Ishikawa (cell line): ENCODE data around the gene CFAP92.

Source experiments
- CEBPB ChIP-seq: IDR thresholded peaks from 2 replicates; pipeline ENCODE4 v1.6.1; 2012
- CREB1 ChIP-seq: IDR thresholded peaks from 2 replicates; pipeline ENCODE4 v1.6.1; 2012; ENCODE audit warnings: low read depth
- EGR1 ChIP-seq: IDR thresholded peaks from 2 replicates; pipeline ENCODE4 v1.6.1; 2012
- EP300 ChIP-seq: IDR thresholded peaks from 2 replicates; pipeline ENCODE4 v1.6.1; 2012; ENCODE audit warnings: borderline replicate concordance
- FOXM1 ChIP-seq: IDR thresholded peaks from 2 replicates; pipeline ENCODE4 v1.6.1; 2012; ENCODE audit warnings: low read depth, borderline replicate concordance
- NFIC ChIP-seq: IDR thresholded peaks from 2 replicates; pipeline ENCODE4 v1.6.1; 2012
- RAD21 ChIP-seq: IDR thresholded peaks from 2 replicates; pipeline ENCODE4 v1.6.1; 2012; ENCODE audit warnings: low read depth
- TAF1 ChIP-seq: IDR thresholded peaks from 2 replicates; pipeline ENCODE4 v1.6.1; 2012; ENCODE audit warnings: low read depth, mild to moderate bottlenecking
- TCF12 ChIP-seq: IDR thresholded peaks from 2 replicates; pipeline ENCODE4 v1.6.1; 2012; ENCODE audit warnings: low read depth
- TEAD4 ChIP-seq: IDR thresholded peaks from 2 replicates; pipeline ENCODE4 v1.6.1; 2012
- YY1 ChIP-seq: IDR thresholded peaks from 2 replicates; pipeline ENCODE4 v1.6.1; 2012; ENCODE audit warnings: low read depth
- ZBTB7A ChIP-seq: IDR thresholded peaks from 2 replicates; pipeline ENCODE4 v1.6.1; 2012; ENCODE audit warnings: low read depth
- TF ChIP-seq, protein P1 (sequence below): IDR thresholded peaks from 2 replicates; pipeline ENCODE4 v1.6.1; 2012; ENCODE audit warnings: low read depth, mild to moderate bottlenecking
- TF ChIP-seq, protein P2 (sequence below): IDR thresholded peaks from 2 replicates; pipeline ENCODE4 v1.6.1; 2012
- TF ChIP-seq, protein P3 (sequence below): IDR thresholded peaks from 2 replicates; pipeline ENCODE4 v1.6.1; 2012

The CFAP92 gene

DNA sequence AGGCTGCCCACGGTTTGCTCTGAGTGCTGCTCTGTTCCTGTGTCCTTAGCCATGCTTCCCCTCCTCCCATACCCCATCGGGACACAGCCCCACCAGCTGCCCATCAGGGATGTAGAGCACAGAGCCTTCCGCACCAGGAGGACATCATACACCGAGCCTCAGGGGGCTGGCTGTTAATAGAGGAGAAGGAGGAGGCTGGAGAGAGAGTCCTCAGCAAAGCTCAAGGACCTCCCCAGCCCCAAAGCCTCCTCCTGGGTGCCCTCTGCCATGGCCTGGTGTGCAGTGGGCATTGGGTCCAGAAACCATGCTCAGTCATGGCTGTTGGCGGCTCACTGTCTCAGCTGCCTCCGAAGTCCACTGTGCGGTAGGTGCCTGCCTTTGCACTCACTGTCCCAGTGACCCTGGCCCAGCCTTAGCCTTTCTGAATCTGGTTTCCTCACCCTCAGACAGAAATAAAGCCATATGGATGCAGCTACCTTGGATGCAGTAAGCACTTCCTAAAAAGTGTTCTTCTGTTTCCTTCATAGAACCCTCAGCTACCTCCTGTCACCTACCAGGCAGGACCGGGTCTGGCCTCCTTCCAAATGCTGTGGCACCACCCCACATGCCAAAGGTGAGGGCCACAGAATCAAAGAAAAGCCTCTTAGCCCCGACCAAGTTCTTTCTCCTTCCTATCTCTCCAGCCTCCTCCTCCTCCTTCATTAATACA, 60.5 kb downstream of the CFAP92 start:
- TF ChIP-seq, protein P1, sequence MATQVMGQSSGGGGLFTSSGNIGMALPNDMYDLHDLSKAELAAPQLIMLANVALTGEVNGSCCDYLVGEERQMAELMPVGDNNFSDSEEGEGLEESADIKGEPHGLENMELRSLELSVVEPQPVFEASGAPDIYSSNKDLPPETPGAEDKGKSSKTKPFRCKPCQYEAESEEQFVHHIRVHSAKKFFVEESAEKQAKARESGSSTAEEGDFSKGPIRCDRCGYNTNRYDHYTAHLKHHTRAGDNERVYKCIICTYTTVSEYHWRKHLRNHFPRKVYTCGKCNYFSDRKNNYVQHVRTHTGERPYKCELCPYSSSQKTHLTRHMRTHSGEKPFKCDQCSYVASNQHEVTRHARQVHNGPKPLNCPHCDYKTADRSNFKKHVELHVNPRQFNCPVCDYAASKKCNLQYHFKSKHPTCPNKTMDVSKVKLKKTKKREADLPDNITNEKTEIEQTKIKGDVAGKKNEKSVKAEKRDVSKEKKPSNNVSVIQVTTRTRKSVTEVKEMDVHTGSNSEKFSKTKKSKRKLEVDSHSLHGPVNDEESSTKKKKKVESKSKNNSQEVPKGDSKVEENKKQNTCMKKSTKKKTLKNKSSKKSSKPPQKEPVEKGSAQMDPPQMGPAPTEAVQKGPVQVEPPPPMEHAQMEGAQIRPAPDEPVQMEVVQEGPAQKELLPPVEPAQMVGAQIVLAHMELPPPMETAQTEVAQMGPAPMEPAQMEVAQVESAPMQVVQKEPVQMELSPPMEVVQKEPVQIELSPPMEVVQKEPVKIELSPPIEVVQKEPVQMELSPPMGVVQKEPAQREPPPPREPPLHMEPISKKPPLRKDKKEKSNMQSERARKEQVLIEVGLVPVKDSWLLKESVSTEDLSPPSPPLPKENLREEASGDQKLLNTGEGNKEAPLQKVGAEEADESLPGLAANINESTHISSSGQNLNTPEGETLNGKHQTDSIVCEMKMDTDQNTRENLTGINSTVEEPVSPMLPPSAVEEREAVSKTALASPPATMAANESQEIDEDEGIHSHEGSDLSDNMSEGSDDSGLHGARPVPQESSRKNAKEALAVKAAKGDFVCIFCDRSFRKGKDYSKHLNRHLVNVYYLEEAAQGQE: no peak
- no peak for TF ChIP-seq ZBTB7A
- TF ChIP-seq, protein P2, sequence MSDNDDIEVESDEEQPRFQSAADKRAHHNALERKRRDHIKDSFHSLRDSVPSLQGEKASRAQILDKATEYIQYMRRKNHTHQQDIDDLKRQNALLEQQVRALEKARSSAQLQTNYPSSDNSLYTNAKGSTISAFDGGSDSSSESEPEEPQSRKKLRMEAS: no peak
- no peak for TF ChIP-seq YY1
- TF ChIP-seq EGR1: no peak
- no peak for TF ChIP-seq TAF1
- TF ChIP-seq TCF12: no peak
- no peak for TF ChIP-seq EP300

DNA sequence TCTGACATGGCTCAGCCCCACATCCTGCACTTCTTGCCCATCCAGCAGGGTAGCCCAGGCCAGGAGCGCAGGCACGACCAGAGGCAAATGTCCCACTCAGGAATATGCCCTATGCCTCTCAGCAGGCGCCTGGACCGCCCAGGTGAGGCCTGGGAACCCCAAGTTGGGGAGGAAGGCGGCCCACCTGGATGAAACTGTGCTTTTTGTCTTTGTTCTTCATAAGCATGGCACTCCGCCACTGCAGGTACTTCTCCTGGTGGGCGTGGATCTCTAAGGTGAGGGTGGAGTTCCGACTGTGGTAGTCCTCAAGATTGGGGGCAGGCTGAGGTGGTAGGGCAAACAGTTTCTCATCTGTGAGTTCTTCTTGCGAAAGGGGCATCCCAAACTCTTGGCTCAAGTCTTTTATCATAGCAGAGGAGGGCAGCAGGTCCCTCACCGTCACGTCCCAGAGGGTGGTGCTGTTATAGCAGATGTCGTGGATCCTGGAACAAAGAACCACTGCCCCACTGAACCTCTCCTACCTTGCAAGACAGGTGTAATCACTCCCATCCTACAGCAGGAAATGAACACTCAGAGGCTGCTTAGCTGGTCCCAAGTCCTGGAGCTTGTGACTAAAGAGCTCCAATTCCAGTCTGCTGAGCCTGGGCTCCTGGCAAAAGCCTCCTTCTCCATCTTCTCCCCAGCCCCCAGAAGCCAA, 61.2 kb downstream of the CFAP92 start:
- no peak for TF ChIP-seq NFIC
- TF ChIP-seq FOXM1: no peak
- TF ChIP-seq, protein P1: no peak
- TF ChIP-seq, protein P2: no peak
- TF ChIP-seq EP300: no peak
- TF ChIP-seq ZBTB7A: no peak
- no peak for TF ChIP-seq TAF1

DNA sequence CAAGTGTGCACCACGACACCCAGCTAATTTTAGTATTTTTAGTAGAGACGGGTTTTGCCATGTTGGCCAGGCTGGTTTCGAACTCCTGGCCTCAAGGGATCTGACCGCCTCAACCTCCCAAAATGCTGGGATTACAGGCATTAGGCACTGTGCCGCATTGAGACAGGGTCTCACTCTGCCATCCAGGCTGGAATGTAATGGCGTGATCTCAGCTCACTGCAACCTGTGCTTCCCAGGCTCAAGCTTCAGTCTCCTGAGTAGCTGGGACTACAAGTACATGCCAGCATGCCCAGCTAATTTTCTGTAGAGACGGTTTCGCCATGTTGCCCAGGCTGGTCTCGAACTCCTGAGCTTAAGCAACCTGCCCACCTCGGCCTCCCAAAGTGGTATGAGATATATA, 62.8 kb downstream of the CFAP92 start:
- TF ChIP-seq EGR1: no peak
- TF ChIP-seq NFIC: no peak
- no peak for TF ChIP-seq RAD21
- TF ChIP-seq, protein P2: no peak
- no peak for TF ChIP-seq ZBTB7A
- TF ChIP-seq EP300: no peak

DNA sequence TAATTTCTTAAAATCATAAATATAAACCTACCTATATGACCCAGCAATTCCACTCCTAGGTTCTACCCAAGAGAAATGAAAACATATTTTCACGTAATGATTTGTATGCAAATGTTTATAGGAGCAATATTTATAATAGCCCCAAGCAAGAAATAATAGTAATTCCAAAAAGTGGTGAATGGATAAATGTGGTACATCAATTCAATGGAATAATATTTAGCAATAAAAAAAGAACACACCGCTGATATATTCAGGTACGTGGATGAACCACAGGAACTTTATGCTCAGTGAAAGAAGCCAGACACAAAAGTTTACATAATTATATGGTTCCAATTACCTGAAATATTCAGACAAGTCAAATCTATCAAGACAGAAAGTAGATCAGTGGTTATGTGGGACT, 64.5 kb downstream of the CFAP92 start:
- TF ChIP-seq CEBPB: no peak
- no peak for TF ChIP-seq FOXM1
- TF ChIP-seq EP300: no peak
- no peak for TF ChIP-seq EGR1
- no peak for TF ChIP-seq TAF1
- TF ChIP-seq, protein P2: no peak
- TF ChIP-seq TEAD4: no peak
- TF ChIP-seq YY1: no peak
- TF ChIP-seq ZBTB7A: no peak
- TF ChIP-seq, protein P3, sequence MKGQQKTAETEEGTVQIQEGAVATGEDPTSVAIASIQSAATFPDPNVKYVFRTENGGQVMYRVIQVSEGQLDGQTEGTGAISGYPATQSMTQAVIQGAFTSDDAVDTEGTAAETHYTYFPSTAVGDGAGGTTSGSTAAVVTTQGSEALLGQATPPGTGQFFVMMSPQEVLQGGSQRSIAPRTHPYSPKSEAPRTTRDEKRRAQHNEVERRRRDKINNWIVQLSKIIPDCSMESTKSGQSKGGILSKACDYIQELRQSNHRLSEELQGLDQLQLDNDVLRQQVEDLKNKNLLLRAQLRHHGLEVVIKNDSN: no peak
- TF ChIP-seq, protein P1: no peak
- TF ChIP-seq NFIC: no peak
- no peak for TF ChIP-seq TCF12
- TF ChIP-seq RAD21: no peak
- TF ChIP-seq CREB1: no peak
